Measurements from ENCODE around the gene SLC8A1.

DNA sequence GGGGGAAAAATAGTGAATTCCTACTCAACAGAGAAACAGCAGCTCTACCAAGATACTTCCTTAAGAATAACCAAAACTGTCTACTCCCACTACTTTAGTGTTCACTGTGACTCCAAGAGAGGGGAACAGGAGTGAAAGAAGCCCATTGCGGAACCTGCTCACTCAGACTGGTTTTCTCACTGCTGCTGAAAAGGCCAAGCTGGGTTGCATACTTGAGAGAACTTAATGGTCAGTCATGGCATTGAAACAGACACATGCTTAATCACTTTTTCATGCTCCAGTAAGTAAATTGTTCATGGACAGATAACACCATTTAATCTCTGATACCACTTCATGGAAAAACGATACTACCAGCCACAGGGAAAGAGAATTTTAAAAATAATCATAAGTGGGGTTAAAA, 35.7 kb upstream of the SLC8A1 start:
- TF ChIP-seq, protein P1, sequence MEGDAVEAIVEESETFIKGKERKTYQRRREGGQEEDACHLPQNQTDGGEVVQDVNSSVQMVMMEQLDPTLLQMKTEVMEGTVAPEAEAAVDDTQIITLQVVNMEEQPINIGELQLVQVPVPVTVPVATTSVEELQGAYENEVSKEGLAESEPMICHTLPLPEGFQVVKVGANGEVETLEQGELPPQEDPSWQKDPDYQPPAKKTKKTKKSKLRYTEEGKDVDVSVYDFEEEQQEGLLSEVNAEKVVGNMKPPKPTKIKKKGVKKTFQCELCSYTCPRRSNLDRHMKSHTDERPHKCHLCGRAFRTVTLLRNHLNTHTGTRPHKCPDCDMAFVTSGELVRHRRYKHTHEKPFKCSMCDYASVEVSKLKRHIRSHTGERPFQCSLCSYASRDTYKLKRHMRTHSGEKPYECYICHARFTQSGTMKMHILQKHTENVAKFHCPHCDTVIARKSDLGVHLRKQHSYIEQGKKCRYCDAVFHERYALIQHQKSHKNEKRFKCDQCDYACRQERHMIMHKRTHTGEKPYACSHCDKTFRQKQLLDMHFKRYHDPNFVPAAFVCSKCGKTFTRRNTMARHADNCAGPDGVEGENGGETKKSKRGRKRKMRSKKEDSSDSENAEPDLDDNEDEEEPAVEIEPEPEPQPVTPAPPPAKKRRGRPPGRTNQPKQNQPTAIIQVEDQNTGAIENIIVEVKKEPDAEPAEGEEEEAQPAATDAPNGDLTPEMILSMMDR (conservative IDR thresholded peaks at IDR 0.05; ENCODE audit: low read length) = no peak
- TF ChIP-seq EZH2phosphoT487 (IDR thresholded peaks at IDR 0.05; ENCODE audit: borderline replicate concordance) = no peak
